H1 (cell line): ENCODE measurements around the gene POLN. TPM values are rescaled to one million over a fixed set of nuclear protein-coding genes. Genes with fewer than 3 reads are reported as not detected.

Experiments used
- CTCF ChIA-PET: fragments of 300-600 bp; sonication (Branson Sonifier 250); formaldehyde crosslinking; loops from one replicate; lab custom pipeline; 2021; ENCODE audit not compliant: partially characterized antibody; lab: Charles Lee
- POLR2A ChIA-PET: fragments of 300-600 bp; sonication (Branson Sonifier 250); formaldehyde crosslinking; loops from one replicate; lab custom pipeline; 2021; ENCODE audit warnings: inconsistent platforms; ENCODE audit not compliant: partially characterized antibody; lab: Charles Lee
- DNase-seq, 2 experiments: peaks; one replicate each; pipeline versions ENCODE4 v3.0.0 to v3.0.0-alpha.2; 2010 to 2022; ENCODE audit warnings: low spot score in 2 of 2, low read depth in 1 of 2, mixed read lengths in 1 of 2
- FAIRE-seq: peaks from 2 replicates; lab custom pipeline; 2011; peaks lifted over from hg19 to GRCh38; lab: Jason Lieb, UNC
- H2AFZ ChIP-seq: 2 replicates; pipeline ENCODE4 v1.8.1; 2012; ENCODE audit warnings: low read length, inconsistent platforms
- H2AK5ac ChIP-seq: 2 replicates; pipeline ENCODE4 v1.6.1; 2013; ENCODE audit warnings: low read depth, low read length
- H2BK120ac ChIP-seq: replicated peaks from 2 replicates; pipeline ENCODE3; 2013; ENCODE audit warnings: low read depth, low read length, inconsistent platforms
- H2BK12ac ChIP-seq: 2 replicates; pipeline ENCODE4 v1.6.1; 2013; ENCODE audit warnings: low read depth, low read length
- H2BK15ac ChIP-seq: 2 replicates; pipeline ENCODE4 v1.6.1; 2013; ENCODE audit warnings: low read length
- H2BK20ac ChIP-seq: 2 replicates; pipeline ENCODE4 v1.6.1; 2013; ENCODE audit warnings: low read length
- H2BK5ac ChIP-seq: 2 replicates; pipeline ENCODE4 v1.6.1; 2013; ENCODE audit warnings: low read depth, low read length
- H3K14ac ChIP-seq: 2 replicates; pipeline ENCODE4 v1.6.1; 2013; ENCODE audit warnings: inconsistent platforms; ENCODE audit not compliant: insufficient read length
- H3K18ac ChIP-seq: 2 replicates; pipeline ENCODE4 v1.6.1; 2013; ENCODE audit warnings: low read length; ENCODE audit errors: extremely low read depth
- H3K23ac ChIP-seq: 2 replicates; pipeline ENCODE4 v1.6.1; 2013; ENCODE audit warnings: inconsistent platforms; ENCODE audit not compliant: insufficient read length
- H3K23me2 ChIP-seq: 2 replicates; pipeline ENCODE4 v1.6.1; 2013; ENCODE audit warnings: low read depth, low read length
- H3K27ac ChIP-seq: 2 replicates; pipeline ENCODE4 v1.6.1; 2011; ENCODE audit warnings: low read depth, low read length, inconsistent platforms
- H3K27me3 ChIP-seq, 4 experiments: replicated peaks in 1 of 4; 1 replicate in 1 of 4; 2 replicates in 3 of 4; pipeline versions ENCODE4 v1.6.1 to v1.8.1; 2011 to 2013; ENCODE audit warnings: low read length in 3 of 4, mild to moderate bottlenecking in 3 of 4, inconsistent platforms in 2 of 4, mixed read lengths in 2 of 4, moderate library complexity in 1 of 4; ENCODE audit not compliant: control insufficient read depth in 3 of 4, insufficient read depth in 3 of 4; ENCODE audit errors: extremely low read depth in 1 of 4
- H3K36me3 ChIP-seq, 4 experiments: 2 replicates each; pipeline versions ENCODE4 v1.6.1 to v1.8.1; 2011 to 2013; ENCODE audit warnings: mild to moderate bottlenecking in 4 of 4, low read length in 3 of 4, moderate library complexity in 2 of 4, control low read depth in 1 of 4, inconsistent platforms in 1 of 4; ENCODE audit not compliant: insufficient read depth in 4 of 4, control insufficient read depth in 2 of 4
- H3K4ac ChIP-seq: replicated peaks from 2 replicates; pipeline ENCODE3; 2013; ENCODE audit warnings: low read length, low read depth, mixed read lengths, inconsistent platforms; ENCODE audit not compliant: insufficient read length
- H3K4me1 ChIP-seq, 4 experiments: replicated peaks in 1 of 4; 1 replicate in 1 of 4; 2 replicates in 3 of 4; pipeline versions ENCODE4 v1.6.1 to v1.8.1; 2011 to 2013; ENCODE audit warnings: low read length in 3 of 4, inconsistent platforms in 2 of 4, mixed read lengths in 1 of 4; ENCODE audit not compliant: insufficient read depth in 4 of 4, control insufficient read depth in 3 of 4
- H3K4me2 ChIP-seq, 2 experiments: 2 replicates each; pipeline versions ENCODE4 v1.6.1 to v1.8.1; 2011 to 2013; ENCODE audit warnings: low read depth in 2 of 2, low read length in 2 of 2, control low read depth in 1 of 2, inconsistent platforms in 1 of 2, mild to moderate bottlenecking in 1 of 2; ENCODE audit not compliant: insufficient read depth in 1 of 2
- H3K4me3 ChIP-seq, 4 experiments: fragments of 200-600, 300-600 bp in 1 of 4; sonication (generic), shearing (Covaris generic), sonication (Bioruptor Twin) in 1 of 4; 2 replicates each; pipeline versions ENCODE4 v1.5.1 to v1.8.1; 2011 to 2016; ENCODE audit warnings: low read length in 4 of 4, low read depth in 3 of 4, control low read depth in 2 of 4, inconsistent platforms in 2 of 4, mild to moderate bottlenecking in 2 of 4, mixed read lengths in 1 of 4, moderate library complexity in 1 of 4; ENCODE audit not compliant: insufficient read depth in 2 of 4; ENCODE audit errors: extremely low read depth in 1 of 4
- H3K56ac ChIP-seq: replicated peaks from 2 replicates; pipeline ENCODE3; 2013; ENCODE audit warnings: low read depth, mild to moderate bottlenecking, mixed read lengths, low read length, inconsistent platforms; ENCODE audit not compliant: insufficient read length
- H3K79me1 ChIP-seq: 2 replicates; pipeline ENCODE4 v1.6.1; 2013; ENCODE audit warnings: low read depth, low read length, control low read depth
- H3K79me2 ChIP-seq, 2 experiments: 2 replicates each; pipeline versions ENCODE4 v1.6.1 to v1.8.1; 2012 to 2013; ENCODE audit warnings: low read length in 2 of 2, mild to moderate bottlenecking in 2 of 2, inconsistent platforms in 1 of 2; ENCODE audit not compliant: insufficient read depth in 2 of 2, control insufficient read depth in 1 of 2
- H3K9ac ChIP-seq, 4 experiments: replicated peaks in 1 of 4; 1 replicate in 1 of 4; 2 replicates in 3 of 4; pipeline versions ENCODE4 v1.6.1 to v1.8.1; 2011 to 2013; ENCODE audit warnings: low read depth in 3 of 4, low read length in 3 of 4, control low read depth in 2 of 4, mild to moderate bottlenecking in 2 of 4, moderate library complexity in 2 of 4, inconsistent platforms in 1 of 4; ENCODE audit errors: extremely low read depth in 1 of 4
- H3K9me3 ChIP-seq, 2 experiments: 2 replicates each; pipeline versions ENCODE4 v1.6.1 to v1.8.1; 2012 to 2013; ENCODE audit warnings: mild to moderate bottlenecking in 2 of 2, moderate library complexity in 2 of 2, control low read depth in 1 of 2, inconsistent platforms in 1 of 2, low read depth in 1 of 2, low read length in 1 of 2, mixed read lengths in 1 of 2; ENCODE audit not compliant: insufficient read depth in 2 of 2
- H4K20me1 ChIP-seq, 2 experiments: replicated peaks in 1 of 2; 2 replicates each; pipeline versions ENCODE3 to v1.8.1; 2011 to 2013; ENCODE audit warnings: inconsistent platforms in 2 of 2, low read length in 2 of 2, mild to moderate bottlenecking in 1 of 2; ENCODE audit not compliant: insufficient read depth in 2 of 2, control insufficient read depth in 1 of 2
- H4K5ac ChIP-seq: 2 replicates; pipeline ENCODE4 v1.6.1; 2013; ENCODE audit warnings: low read length, low read depth, mixed read lengths, inconsistent platforms; ENCODE audit not compliant: insufficient read length
- H4K8ac ChIP-seq: 2 replicates; pipeline ENCODE4 v1.8.0; 2013; ENCODE audit warnings: mild to moderate bottlenecking, moderate library complexity, low read length, inconsistent platforms; ENCODE audit not compliant: insufficient read depth; ENCODE audit errors: extremely low read depth
- H4K91ac ChIP-seq: replicated peaks from 2 replicates; pipeline ENCODE3; 2013; ENCODE audit warnings: low read length, mixed read lengths, inconsistent platforms; ENCODE audit not compliant: insufficient read length
- BRCA1 ChIP-seq: IDR thresholded peaks from 2 replicates; pipeline ENCODE4 v1.6.1; 2012; ENCODE audit warnings: low read depth, low read length, improper control_type of control experiment
- CREB1 ChIP-seq: IDR thresholded peaks from 2 replicates; pipeline ENCODE4 v1.6.1; 2012; ENCODE audit warnings: inconsistent platforms
- NANOG ChIP-seq: IDR thresholded peaks from 2 replicates; pipeline ENCODE4 v1.6.1; 2011; ENCODE audit warnings: low read length, low read depth, mild to moderate bottlenecking, inconsistent platforms; ENCODE audit not compliant: insufficient read depth, poor library complexity, severe bottlenecking
- NRF1 ChIP-seq: IDR thresholded peaks from 2 replicates; pipeline ENCODE4 v1.6.1; 2011; ENCODE audit warnings: mild to moderate bottlenecking, low read depth, low read length, improper control_type of control experiment
- POLR2AphosphoS5 ChIP-seq: IDR thresholded peaks from 2 replicates; pipeline ENCODE4 v1.6.1; 2011; ENCODE audit warnings: low read depth, low read length
- RBBP5 ChIP-seq: IDR thresholded peaks from 2 replicates; pipeline ENCODE4 v1.7.1; 2012; ENCODE audit warnings: low read depth, mild to moderate bottlenecking, inconsistent platforms, low read length, moderate library complexity, borderline replicate concordance
- WGBS, 2 experiments: shearing (Covaris generic) in 1 of 2; methylation state at CpG; one replicate each; pipeline versions ENCODE4 v1.1.6 to v1.1.7; 2013 to 2015; ENCODE audit warnings: low lambda C conversion rate in 2 of 2, mixed read lengths in 2 of 2, inconsistent platforms in 1 of 2, low coverage in 1 of 2, missing lambda C conversion rate in 1 of 2; ENCODE audit not compliant: insufficient replicate concordance in 2 of 2, insufficient coverage in 1 of 2, insufficient read length in 1 of 2; ENCODE audit errors: extremely low coverage in 1 of 2, missing lambda C conversion rate in 1 of 2; 5-methylcytosine and 5-hydroxymethylcytosine counted together
- polyA plus RNA-seq, 7 experiments: library from polyadenylated mRNA; depleted of rRNA in 3 of 7; stranded (reverse) in 5 of 7; unstranded in 2 of 7; fragments of >200 nt in 5 of 7; fragments of 200-250 nt in 2 of 7; gene quantifications; 1 replicate in 5 of 7; 2 replicates in 1 of 7; 4 replicates in 1 of 7; pipeline versions ENCODE4 v1.2.1 to v1.2.3, GENCODE V29; 2011 to 2013; ENCODE audit warnings: missing spikeins in 2 of 7, mixed read lengths in 2 of 7
- total RNA-seq: library from RNA; stranded (reverse); fragmentation: NEBNext Ultra II Directional; extraction: Animal tissue kit (Norgen Biotek cat#: 25700); gene quantifications from 2 replicates; pipeline ENCODE4 v1.2.1, GENCODE V29; 2021
- TF ChIP-seq, protein P1 (sequence below): IDR thresholded peaks from 2 replicates; pipeline ENCODE4 v1.6.1; 2012; ENCODE audit warnings: inconsistent platforms

The POLN gene
- total and polyA plus RNA-seq, 2 of the 8 experiments (the other 6 are each of a cell fraction or from before 2014, with no cell fraction given) = 0.98 to 1.5 TPM

DNA sequence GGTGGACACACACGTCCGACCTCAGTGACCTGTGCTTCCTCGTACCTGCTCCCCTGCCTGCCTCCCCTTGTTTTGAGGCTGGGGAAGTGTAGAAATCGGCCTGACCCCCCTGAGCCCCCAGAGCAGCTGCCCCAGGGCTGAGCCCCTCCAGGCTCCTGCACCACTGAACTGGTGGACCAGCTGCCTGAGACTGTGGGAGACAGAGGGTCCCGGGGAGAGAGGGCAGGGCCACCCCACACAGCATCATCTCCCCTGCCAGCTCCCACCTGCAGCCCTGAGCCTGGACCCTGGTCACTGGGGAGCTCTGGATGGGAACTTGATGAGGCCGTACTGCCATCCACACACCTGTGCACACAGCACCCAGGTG, 197.8 kb downstream of the POLN start:
- H3K4me3 ChIP-seq = no peak overlapping the region
- H3K4ac ChIP-seq = no peak overlapping the region
- no peak overlapping the region for H3K14ac ChIP-seq
- DNase-seq = no peak
- no peak for FAIRE-seq
- H3K4me1 ChIP-seq = peaks cover 0 to 8% (median 3%) of the 10 kb centered on the region in 4 experiments; a peak in 5 of 7 replicates
- no peak overlapping the region for H2AFZ ChIP-seq
- no peak overlapping the region for H2BK12ac ChIP-seq
- peaks cover 0 to 9% of the 10 kb centered on the region in 2 experiments for H4K20me1 ChIP-seq
- WGBS, 2 experiments = 89% methylated on average over 6 of the region's 6 CpGs; no CpG with 5 or more reads in 1 of the 2 experiments
- H3K27ac ChIP-seq = no peak overlapping the region
- H3K79me1 ChIP-seq = no peaks in the 10 kb centered on the region
- no peak overlapping the region for H4K8ac ChIP-seq
- CTCF ChIA-PET = interaction anchor here (1.0 to 2.6 kb wide), 4 partner anchors 14 to 232 kb away, joined by 3 to 10 read pairs (median 6); partner anchors contain the start of genes NAT8L and NELFA
- no peak overlapping the region for H2BK5ac ChIP-seq
- no peak overlapping the region for H2BK20ac ChIP-seq
- H3K9ac ChIP-seq = no peak overlapping the region
- no peak overlapping the region for H2AK5ac ChIP-seq
- no peak overlapping the region for H3K4me2 ChIP-seq
- H3K79me2 ChIP-seq = no peaks in the 10 kb centered on the region
- H3K27me3 ChIP-seq = peaks cover 21 to 48% (median 41%) of the 10 kb centered on the region in 4 experiments
- peaks cover 12% of the 10 kb centered on the region; the same call in 1 of the 2 replicates for H3K23me2 ChIP-seq
- H3K9me3 ChIP-seq = peaks cover 0 to 8% of the 10 kb centered on the region in 2 experiments; a peak in 1 of 4 replicates
- no peak overlapping the region for H3K56ac ChIP-seq
- no peak overlapping the region for H2BK15ac ChIP-seq
- H2BK120ac ChIP-seq = no peak overlapping the region
- no peak overlapping the region for H4K5ac ChIP-seq
- H3K23ac ChIP-seq = no peak overlapping the region
- H3K18ac ChIP-seq = no peak overlapping the region
- POLR2A ChIA-PET = interaction anchor here (2.3 kb wide), 1 partner anchor 35 kb away, joined by 6 read pairs; the partner anchor contains the start of gene NELFA
- no peak overlapping the region for H4K91ac ChIP-seq
- TF ChIP-seq, protein P1, sequence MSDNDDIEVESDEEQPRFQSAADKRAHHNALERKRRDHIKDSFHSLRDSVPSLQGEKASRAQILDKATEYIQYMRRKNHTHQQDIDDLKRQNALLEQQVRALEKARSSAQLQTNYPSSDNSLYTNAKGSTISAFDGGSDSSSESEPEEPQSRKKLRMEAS = no peak
- no peak for TF ChIP-seq NANOG
- TF ChIP-seq RBBP5 = no peak
- TF ChIP-seq CREB1 = no peak
- no peak for TF ChIP-seq POLR2AphosphoS5
- no peak for TF ChIP-seq BRCA1
- TF ChIP-seq NRF1 = no peak
- H3K36me3 ChIP-seq = no peaks in the 10 kb centered on the region; a peak in 1 of 8 replicates
